ENCODE measurements around the gene CARD19.

The CARD19 gene

DNA sequence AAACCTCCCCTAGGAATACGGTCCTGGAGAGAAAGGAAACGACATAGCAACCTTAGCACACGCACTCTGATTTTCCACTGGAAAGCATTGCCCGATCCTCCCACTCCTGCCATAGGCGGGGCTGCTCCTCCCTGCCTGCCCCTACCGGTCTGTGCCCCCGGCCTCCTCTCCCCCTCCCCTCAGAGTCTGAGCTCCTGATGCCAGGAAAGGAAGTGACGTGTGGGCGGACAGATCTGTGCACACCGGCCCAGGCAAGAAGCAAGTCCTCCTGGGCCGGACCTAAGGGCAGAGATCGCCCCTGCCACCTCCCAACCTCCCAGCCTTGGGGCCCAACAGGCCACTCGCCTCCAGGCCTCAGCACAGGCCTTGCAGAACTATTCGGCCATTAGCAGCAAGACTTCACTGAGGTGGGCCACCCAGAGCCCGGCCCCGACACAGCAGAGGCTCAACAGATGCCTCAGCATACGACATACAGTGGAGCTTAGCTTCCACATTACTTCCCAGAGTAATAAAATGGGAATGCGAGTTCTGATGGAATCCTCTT is 30.9 kb downstream of the CARD19 start:
- no peak overlapping the region for H3K4me3 ChIP-seq (replicated peaks; ENCODE audit: low read depth, low read length)
- no peak for DNase-seq (ENCODE audit: low read depth)
- TF ChIP-seq, protein P1, sequence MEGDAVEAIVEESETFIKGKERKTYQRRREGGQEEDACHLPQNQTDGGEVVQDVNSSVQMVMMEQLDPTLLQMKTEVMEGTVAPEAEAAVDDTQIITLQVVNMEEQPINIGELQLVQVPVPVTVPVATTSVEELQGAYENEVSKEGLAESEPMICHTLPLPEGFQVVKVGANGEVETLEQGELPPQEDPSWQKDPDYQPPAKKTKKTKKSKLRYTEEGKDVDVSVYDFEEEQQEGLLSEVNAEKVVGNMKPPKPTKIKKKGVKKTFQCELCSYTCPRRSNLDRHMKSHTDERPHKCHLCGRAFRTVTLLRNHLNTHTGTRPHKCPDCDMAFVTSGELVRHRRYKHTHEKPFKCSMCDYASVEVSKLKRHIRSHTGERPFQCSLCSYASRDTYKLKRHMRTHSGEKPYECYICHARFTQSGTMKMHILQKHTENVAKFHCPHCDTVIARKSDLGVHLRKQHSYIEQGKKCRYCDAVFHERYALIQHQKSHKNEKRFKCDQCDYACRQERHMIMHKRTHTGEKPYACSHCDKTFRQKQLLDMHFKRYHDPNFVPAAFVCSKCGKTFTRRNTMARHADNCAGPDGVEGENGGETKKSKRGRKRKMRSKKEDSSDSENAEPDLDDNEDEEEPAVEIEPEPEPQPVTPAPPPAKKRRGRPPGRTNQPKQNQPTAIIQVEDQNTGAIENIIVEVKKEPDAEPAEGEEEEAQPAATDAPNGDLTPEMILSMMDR (IDR thresholded peaks at IDR 0.05; ENCODE audit: low read length, missing control alignments) = no peak

DNA sequence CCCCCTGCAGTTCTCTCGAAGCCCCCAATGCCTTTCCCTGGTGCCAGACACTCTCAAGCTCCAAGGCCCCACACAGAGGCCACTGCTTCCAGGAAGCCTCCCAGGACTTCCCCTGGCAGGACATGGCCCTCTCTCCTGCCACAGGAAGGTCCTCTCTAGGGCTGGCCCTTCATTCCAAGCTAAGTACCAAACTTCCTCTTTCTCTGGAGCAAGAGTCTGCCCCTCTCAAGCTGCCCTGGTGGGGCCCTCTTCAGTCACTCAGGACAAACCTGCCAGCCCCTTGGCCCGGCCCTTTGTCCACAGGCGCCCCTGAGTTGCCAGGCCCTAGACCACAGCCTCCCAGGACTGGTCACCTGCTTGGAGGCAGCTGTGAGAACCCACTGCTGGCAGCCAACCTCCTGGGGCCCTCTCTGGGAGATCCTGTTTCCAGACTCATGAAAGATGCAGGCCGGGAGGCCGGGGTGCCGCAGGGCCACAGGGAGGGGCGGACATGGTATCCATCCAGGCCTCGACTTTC is 31.4 kb downstream of the CARD19 start:
- no peak overlapping the region for H3K4me3 ChIP-seq (replicated peaks; ENCODE audit: low read depth, low read length)
- TF ChIP-seq, protein P1 (IDR thresholded peaks at IDR 0.05; ENCODE audit: low read length, missing control alignments) = no peak
- no peak for DNase-seq (ENCODE audit: low read depth)

DNA sequence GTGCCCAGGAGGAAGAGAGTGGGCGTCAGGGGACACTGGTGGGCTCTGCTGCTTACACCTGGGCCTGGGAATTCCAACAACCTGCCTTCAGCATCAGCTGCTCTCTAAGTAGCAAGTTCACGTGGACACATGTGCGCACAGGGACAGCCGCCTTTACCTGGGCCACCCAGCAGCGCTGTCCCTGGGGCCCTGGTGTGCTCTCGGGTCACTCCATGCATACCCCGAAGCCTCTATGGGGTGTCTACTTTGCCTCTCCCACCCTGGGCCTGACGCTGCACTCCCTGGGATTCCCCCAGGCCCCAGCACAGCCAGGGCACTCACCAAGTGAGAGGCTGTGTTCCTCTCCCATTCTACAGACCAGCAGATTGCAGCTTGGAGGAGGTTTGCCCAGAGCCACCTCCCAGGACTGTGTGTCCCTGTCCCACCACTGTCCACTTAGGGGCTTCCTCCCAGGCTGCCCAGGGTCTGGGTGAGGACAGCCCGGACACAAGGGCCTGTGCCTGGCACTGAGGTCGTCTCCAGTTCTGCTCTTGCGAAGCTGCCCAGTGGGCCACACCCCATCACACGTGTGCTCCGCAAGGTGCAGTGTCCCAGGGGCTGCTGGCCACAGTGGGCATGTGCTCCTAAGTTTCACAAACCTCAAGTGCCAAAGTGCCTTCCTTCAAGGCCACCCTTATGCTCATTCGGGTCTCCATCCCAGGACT is 32.1 kb downstream of the CARD19 start:
- DNase-seq (ENCODE audit: low read depth) = no peak
- TF ChIP-seq, protein P1 (IDR thresholded peaks at IDR 0.05; ENCODE audit: low read length, missing control alignments) = no peak
- H3K4me3 ChIP-seq (replicated peaks; ENCODE audit: low read depth, low read length) = no peak overlapping the region

DNA sequence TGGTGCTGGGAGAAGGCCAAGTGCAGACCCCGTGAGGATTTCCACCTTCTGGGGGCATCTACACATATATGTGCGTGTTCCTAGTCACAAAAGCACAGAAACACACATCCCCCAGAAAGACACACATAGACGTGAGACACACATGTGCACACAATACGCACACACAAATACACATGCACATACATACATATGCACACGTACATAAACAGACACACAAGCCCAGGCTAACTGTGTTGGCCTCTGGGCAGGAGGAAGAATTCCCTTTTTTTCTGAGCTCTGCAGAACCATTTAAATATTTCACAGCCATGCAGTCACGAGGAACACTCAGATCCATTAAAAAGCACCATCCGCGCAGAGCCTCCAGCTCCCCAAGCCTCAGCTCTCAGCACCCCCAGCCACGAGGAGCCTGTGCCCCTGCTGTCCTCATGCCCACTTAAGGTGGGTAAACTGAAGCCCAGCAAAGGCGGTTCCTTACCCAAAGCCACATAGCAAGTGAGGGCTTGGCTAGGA is 32.8 kb downstream of the CARD19 start:
- DNase-seq (ENCODE audit: low read depth) = no peak
- no peak overlapping the region for H3K4me3 ChIP-seq (replicated peaks; ENCODE audit: low read depth, low read length)
- TF ChIP-seq, protein P1 (IDR thresholded peaks at IDR 0.05; ENCODE audit: low read length, missing control alignments) = no peak

DNA sequence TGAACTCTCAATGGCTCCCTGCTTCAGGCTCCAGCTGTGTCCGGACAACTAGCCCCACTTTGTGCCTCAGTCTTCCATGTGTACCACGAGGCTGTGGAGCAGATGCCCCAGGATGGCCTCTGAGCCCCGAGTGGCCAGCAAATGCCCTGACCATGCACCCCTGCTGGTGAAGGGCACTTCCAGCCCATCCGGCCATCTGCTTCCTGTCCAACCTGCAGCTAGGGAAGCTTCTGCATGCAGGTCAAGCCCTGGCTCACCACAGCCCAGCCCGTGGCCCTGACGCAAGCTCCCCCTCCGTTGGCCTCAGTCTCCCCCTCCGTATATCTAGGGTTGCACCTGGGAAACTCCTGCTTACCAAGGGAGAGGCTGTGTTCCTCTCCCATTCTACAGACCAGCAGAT is 33.3 kb downstream of the CARD19 start:
- no peak overlapping the region for H3K4me3 ChIP-seq (replicated peaks; ENCODE audit: low read depth, low read length)
- no peak for DNase-seq (ENCODE audit: low read depth)
- TF ChIP-seq, protein P1 (IDR thresholded peaks at IDR 0.05; ENCODE audit: low read length, missing control alignments) = no peak

DNA sequence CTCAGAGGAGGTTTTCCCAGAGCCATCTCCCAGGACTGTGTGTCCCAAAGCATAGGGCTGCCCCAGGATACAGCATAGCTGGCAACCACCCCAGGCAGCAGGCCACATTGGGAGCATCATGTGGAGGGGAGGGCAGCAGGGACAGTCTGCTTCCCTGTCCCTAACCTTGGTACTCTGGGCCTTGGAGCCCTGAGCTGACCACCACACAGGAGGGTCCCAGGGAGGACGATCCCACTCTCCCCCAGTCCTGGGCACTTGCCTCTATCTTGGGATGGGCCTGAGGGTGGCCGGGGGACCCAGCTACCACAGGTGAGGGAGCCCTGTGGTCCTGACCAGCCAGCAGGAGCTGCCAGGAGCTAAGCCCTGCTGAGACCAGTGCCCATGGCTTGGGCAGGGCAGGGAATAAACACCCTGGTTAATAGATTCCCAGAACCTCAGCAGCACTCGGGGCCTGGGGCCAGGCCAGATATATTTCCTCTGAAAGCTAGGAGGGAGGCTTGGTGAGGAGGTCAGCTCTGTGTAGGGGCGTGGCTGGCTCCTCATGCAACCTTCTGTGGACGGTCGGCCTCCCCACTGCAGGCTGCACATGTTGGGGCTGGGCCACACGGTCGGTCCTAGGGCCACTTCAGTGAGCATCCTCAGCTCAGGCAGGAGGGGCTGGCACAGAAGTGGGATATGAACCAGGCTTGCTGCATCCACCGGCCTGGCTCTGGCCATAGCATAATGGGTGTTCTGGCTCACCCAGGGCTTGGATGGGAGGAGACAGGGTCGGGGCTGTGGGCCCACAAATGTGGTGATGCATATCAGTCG is 33.9 kb downstream of the CARD19 start:
- TF ChIP-seq, protein P1 (IDR thresholded peaks at IDR 0.05; ENCODE audit: low read length, missing control alignments) = no peak
- H3K4me3 ChIP-seq (replicated peaks; ENCODE audit: low read depth, low read length) = no peak overlapping the region
- no peak for DNase-seq (ENCODE audit: low read depth)

Data from fibroblast of pulmonary artery (primary cell).